Measurements from ENCODE around the gene SOCS1.
"Not testable (repeated sequence)": the region's sequence is repeated elsewhere in the genome, so short reads cannot be mapped to it uniquely, and the experiment has no call there.

Gene SOCS1

GRCh38 chr16:11291091-11291703 lies 35.2 kb upstream of the SOCS1 start:
- TF ChIP-seq, protein P1, sequence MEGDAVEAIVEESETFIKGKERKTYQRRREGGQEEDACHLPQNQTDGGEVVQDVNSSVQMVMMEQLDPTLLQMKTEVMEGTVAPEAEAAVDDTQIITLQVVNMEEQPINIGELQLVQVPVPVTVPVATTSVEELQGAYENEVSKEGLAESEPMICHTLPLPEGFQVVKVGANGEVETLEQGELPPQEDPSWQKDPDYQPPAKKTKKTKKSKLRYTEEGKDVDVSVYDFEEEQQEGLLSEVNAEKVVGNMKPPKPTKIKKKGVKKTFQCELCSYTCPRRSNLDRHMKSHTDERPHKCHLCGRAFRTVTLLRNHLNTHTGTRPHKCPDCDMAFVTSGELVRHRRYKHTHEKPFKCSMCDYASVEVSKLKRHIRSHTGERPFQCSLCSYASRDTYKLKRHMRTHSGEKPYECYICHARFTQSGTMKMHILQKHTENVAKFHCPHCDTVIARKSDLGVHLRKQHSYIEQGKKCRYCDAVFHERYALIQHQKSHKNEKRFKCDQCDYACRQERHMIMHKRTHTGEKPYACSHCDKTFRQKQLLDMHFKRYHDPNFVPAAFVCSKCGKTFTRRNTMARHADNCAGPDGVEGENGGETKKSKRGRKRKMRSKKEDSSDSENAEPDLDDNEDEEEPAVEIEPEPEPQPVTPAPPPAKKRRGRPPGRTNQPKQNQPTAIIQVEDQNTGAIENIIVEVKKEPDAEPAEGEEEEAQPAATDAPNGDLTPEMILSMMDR (conservative IDR thresholded peaks at IDR 0.05; ENCODE audit: low read depth, low read length): no peak
- H3K4me3 ChIP-seq (ENCODE audit: low read length): no peak overlapping the region
- no peak for DNase-seq (ENCODE audit: low read depth)

GRCh38 chr16:11290102-11290893 lies 34.3 kb upstream of the SOCS1 start:
- TF ChIP-seq, protein P1 (conservative IDR thresholded peaks at IDR 0.05; ENCODE audit: low read depth, low read length): no peak
- H3K4me3 ChIP-seq (ENCODE audit: low read length): no peak overlapping the region
- no peak for DNase-seq (ENCODE audit: low read depth)

- H3K4me3 ChIP-seq (ENCODE audit: low read length); DNase-seq (ENCODE audit: low read depth): not testable (repeated sequence)
Observed at GRCh38 chr16:11289696-11290095, 33.7 kb upstream of the SOCS1 start.

DNA sequence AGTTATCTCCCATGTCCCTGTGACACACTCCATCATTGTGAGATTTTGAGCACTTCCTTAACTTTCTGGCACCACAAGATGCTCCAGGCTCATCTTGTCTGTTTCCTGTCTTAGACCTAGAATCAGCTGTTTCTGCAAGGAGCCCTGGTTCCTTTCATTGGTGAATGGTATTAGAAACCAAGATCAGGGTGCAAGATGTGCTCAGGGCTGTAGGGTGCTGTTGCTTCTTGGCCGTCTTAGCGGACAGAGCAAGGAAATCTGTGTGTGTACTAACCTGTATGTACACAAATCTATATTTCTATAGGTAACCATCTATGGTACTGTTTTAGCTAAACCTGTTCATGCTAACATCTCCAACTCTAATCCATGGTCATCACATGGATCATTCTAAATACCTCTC lies 33.2 kb upstream of the SOCS1 start:
- no peak overlapping the region for H3K4me3 ChIP-seq (ENCODE audit: low read length)
- TF ChIP-seq, protein P1 (conservative IDR thresholded peaks at IDR 0.05; ENCODE audit: low read depth, low read length): no peak
- no peak for DNase-seq (ENCODE audit: low read depth)

DNA sequence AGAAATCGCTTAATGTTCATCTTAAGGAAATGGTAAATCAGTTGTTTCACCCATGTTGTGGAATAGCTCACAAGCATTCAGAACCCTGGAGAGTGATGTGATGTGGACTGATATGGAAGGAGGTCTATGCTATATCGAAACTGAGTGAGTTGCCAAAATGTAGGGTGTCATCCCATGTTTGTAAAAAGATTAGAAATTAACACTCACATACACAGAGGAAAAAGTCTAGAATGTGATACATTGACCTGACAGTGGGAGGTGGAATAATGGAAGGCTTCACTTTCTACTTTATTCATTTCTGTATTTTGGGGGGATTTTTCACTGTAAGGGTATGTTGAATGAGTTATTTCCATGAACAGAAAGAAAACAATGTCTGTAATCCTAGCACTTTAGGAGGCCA lies 29.8 kb upstream of the SOCS1 start:
- no peak overlapping the region for H3K4me3 ChIP-seq (ENCODE audit: low read length)

GRCh38 chr16:11283820-11284248 lies 27.8 kb upstream of the SOCS1 start:
- TF ChIP-seq, protein P1 (conservative IDR thresholded peaks at IDR 0.05; ENCODE audit: low read depth, low read length): peak; percentile 6
- DNase-seq (ENCODE audit: low read depth): no peak
- H3K4me3 ChIP-seq (ENCODE audit: low read length): no peak overlapping the region

More for the DNA sequence above, 29.8 kb upstream of the SOCS1 start:
- DNase-seq (ENCODE audit: low read depth): no peak
- TF ChIP-seq, protein P1 (conservative IDR thresholded peaks at IDR 0.05; ENCODE audit: low read depth, low read length): no peak

DNA sequence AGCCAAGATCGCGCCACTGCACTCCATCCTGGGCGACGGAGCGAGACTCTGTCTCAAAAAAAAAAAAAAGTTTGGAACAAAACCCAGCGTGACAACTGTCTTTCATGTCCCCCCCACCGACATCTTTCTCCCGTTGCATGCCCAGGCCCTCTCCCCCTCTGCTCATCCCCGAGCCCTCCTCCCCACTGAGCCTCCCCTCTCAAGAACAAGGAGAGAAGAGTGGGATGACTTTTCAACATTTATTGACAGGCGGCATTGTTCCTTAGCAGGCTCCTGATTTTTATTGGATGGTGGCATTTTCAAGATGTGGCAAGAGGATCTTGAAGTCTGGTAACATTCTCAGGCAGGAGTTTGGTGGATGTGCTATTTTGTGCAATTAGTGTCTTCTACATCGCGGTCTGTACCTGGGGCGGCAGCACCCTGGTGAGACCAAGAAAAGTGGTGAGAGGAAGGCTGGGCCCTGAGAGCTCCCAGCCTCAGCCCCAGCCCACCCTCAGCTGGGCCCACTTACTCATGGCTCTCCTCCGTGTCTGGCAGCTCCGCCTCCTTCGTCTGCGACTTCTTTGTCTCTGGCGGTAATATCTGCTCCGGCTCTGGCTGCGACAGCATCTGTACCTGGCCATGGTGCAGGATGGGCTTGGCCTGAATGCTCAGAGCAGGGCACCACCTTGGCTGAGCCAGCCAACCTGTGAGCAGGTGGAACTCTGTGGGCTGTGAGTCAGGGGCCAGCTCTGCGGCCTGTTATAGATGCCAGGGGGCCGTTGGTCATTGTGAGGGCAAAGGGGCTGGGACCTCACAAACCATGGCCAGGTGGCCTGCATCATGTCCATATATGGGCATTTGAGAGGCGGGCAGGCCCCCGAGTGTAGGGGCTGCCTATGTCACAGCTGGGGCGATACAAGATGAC lies 24.9 kb upstream of the SOCS1 start, which contains the start of gene PRM1:
PRM1 (minus strand) TSS at position 715 of the 907 bp plus-strand sequence; CDS start at position 623, 92 bp downstream.
- no peak within 1 kb of the TSS for H3K4me3 ChIP-seq (ENCODE audit: low read length)
- TF ChIP-seq, protein P1 (conservative IDR thresholded peaks at IDR 0.05; ENCODE audit: low read depth, low read length): no peak
- DNase-seq (ENCODE audit: low read depth): no peak

All from retinal pigment epithelial cell (primary cell).